ENCODE data around the gene AGAP2.

The AGAP2 gene

GRCh38 chr12:57767305-57767698 is 28.8 kb upstream of the AGAP2 start:
- DNase-seq, result no peak

GRCh38 chr12:57766464-57767304 is 28.1 kb upstream of the AGAP2 start, which contains the start of gene CYP27B1:
CYP27B1 (minus strand) TSS chr12:57767078; CDS start chr12:57767041, 37 bp downstream.
- DNase-seq, result peak; percentile 19

DNA sequence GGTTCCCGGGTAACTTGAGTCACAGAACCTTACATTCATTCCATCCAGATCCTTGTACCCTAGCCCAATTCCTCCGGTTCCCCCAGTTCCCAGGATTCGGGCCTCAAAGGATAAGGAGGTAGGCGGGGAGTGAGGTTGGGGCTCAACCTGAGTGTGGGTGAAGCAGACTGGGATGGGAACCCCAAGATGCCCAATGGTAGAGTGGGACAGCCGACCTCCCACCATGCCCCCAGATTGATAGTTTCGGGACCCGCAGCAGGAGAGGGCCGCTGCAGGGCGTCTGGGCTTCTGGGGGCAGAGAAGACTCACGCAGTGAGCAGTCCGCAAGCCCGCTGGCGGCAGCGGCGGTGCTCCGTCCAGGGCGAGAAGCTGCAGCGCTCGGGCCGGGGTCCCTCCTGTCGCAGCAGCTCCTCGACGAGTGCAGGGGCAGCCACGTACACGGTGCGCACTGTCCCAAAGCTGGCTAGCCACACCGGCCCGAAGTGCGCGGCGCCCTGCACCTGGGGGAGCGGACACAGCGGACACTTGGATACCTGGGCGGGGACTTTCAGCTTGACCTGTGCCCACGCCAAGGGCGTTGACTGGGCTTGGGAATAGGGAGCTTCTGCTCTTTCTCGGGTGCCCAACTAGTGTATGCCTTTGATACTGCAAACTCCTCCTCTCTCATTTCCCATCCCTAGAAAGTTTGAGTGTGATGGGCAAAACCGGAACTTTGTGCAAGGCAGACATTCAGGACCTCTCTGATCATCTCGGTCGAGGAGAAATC is 27.3 kb upstream of the AGAP2 start:
- DNase-seq, result no peak

DNA sequence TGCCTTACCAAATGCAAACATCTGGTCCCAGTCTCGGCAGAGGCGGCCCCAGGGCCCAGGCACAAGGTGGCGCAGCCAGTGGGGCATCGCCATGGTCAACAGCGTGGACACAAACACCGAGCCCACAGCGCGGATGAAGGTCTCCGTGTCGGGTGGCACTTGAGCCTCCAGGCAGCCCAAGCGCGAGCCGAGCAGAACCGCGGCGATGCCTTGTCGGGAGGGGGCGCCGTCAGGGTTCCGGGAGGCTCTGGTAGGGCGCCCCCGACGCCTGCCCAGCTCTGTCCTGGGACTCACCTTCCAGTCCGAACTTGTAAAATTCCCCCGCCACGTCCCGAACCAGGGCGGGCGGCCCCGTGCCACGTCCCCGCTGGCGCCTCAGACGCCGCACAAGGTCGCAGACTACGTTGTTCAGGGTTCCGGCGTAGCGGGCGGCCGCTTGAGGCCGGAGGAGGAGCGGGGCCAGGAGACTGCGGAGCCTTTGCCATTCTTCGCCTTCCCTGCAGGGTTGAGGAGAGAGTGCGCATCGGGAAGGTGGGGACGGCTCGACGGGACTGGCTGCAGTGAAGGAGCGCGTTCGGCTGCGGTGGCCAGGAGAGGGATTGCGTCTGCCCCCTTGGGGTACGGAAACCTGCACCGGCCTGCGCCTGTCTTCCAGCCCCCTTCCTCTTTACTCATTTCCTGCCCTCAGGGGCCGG is 26.6 kb upstream of the AGAP2 start:
- DNase-seq, result no peak

DNA sequence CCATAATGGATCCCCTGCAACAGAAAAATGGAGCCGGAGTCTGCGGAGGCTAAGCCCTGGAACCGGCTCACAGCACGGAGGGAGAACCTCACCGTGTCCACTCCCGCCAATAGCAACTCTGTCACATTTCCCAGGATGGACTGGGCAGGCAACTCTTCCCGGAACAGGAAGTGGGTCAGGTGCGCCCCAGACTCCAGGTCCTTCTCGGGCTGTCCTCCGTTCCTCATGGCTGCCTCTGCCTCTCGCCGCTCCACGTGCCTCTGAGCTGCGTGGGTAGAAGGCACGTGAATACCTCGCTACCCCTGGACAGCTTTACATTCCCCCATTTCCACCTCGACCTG is 26.1 kb upstream of the AGAP2 start:
- no peak for DNase-seq

GRCh38 chr12:57763881-57764661 is 25.5 kb upstream of the AGAP2 start:
- no peak for DNase-seq

DNA sequence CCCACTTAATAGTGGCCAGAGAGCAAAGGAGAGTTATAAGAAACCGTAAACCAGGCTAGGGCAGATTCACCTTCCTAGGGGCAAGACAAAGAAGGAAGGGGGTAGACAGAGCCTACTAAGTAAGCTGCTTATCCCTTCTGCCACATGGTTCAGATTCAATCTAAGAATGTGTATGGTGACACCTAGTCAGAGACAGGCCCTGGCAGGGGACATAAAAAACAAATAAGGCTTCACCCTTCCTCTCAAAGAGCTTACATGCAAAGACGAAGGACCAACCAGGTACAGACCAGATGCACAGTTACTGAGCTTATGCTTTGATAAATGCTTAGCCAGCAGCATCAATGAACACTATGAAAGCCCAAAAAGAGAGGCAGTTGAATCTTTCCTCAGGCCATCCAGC is 23.9 kb upstream of the AGAP2 start:
- DNase-seq, result no peak

GRCh38 chr12:57761391-57761998 is 23.0 kb upstream of the AGAP2 start:
- DNase-seq, result no peak

DNA sequence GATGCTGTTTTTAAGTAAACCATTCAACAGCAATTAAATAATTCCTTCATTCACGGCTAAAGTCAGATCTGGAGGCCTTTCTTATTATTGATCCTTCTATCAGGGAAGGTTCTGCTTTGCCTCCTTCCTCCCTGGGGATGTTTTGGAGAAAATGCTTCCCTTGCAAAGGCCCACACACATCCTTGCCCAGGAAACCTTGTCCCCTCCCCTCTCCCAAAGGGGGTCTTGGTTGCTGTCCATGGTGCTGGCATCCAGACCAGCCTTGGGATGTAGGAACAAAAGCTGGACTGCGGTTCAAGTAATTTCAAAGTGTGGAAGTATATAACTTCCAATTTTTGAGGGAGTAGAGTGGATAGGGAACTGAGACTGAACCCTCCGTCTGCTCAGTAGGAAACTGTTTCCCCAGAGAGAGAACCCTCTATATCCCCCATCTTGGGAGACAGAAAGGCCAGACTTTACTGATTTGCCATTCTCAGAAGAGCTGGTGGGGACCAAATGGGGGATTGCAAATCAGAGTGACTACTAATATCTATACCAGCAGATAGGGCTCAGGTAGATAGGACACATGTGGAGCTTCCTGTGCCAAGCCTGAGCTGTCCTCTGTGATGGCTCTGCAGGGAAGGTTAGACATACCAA is 21.9 kb upstream of the AGAP2 start:
- DNase-seq, result no peak

GRCh38 chr12:57759360-57759980 is 20.9 kb upstream of the AGAP2 start:
- no peak for DNase-seq

GRCh38 chr12:57758552-57759359 is 20.2 kb upstream of the AGAP2 start:
- no peak for DNase-seq

DNA sequence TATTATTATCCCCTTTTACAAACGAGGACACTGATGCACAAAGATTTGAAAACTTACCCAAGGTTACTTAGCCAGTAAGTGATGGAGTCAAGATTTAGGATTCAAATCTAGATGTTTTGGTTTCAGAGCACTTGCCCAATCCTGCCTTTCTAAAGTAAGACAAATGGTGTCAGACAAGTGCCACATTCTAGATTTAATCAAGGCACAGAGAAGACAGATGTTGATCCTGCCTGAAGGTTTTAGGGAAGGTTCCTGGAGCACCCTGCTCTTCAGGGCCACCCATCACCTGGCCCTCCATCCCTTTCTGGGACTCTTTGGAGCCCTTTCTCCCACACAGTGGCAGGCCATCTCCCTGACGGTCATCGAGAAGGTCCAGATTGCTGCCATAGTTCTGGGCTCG is 19.2 kb upstream of the AGAP2 start:
- no peak for DNase-seq

DNA sequence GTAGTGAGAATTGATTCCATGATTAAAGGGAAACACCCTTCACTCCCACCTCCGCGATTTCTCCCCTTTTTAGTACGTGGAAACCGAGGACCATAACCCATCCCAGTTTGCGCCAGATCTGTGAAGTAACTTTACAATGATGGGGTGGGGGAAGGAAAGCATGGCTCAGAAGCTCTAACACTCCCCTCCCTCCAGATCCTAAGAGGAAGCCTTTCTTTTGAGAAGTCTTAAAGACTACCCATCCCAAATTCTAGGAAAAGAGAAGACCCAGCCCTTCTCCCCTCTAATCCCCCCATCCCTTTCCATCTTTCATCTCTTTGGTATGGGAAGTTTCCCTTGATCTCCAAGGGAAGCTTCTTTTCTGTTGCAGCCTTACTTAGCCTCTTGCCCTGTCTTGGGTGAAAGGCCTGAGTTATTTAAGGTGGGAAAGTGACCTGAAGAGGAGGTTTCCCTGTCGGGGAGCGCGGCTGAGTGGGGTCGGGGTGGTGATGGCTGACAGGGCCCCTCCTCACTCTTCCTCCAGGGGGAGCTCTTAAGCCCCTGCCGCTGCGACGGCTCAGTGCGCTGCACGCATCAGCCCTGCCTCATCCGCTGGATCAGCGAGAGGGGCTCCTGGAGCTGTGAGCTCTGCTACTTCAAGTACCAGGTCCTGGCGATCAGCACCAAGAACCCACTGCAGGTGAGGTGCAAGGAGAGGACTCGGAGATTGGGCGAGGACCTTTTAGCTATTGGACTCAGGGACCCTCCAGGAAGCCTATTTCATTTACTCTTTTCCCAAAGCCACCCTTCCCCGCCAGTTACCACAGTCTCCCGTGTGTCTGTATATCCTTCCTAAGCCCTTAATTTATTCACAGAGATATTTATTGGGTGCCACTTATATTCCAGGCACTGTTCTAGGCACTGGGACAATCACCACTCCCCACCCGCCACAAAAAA is 18.1 kb upstream of the AGAP2 start:
- DNase-seq, result peak; percentile 53

GRCh38 chr12:57755454-57756372 is 17.2 kb upstream of the AGAP2 start:
- DNase-seq, result peak; percentile 53

DNA sequence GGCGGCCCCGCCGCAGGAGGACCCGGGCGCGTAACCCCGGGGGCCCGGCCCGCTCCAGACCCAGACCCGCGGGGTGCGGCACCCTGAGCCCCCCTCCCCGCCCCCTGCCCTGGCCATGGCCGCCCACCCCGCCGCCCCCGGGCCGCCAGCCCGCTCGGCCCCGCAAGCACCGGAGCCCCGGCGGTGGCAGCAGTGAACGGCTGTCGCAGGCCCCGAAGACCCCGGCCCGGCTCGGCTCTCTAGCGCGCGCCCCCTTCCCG is 16.6 kb upstream of the AGAP2 start:
- DNase-seq, result no peak

DNA sequence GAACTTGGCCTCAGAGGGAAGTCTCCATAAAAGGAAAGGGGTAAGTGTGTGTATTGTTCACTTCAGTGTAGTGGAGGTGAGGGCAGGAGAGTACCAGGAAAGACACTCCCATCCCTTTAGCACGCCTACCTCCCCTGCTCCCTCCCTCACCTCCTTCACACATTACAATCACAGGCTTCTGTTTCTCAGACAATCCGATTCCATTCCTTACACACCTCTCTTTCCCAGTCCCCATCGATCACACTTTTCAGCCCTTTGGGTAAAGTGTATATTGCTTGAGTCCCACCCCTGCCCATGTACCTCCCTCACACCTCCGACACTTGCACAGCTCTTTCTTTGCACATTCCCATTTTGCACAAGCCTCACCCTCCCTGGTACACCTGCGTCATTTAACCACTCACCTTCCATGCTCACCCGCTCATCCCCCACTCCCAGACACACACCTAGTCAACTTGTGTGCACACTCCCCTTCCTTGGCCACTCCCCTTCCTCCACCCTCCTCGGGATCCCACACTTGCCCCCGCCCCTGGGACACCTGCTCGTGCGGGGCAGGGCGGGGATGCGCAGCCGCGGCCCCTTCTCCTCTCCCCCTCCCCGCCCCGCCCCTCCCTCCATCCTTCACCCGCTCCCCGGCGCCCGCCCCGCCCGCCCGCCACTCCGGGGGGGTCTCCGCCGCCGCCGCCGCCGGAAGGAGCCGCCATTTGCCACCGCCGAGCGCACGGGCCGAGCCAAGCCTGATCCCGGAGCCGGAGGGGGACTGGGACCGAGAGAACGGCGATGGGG is 16.1 kb upstream of the AGAP2 start, which contains the start of gene MARCHF9:
Gene MARCHF9, plus strand, starts transcription at position 693 of the 783 bp plus-strand sequence. CDS start 426 bp downstream, outside the sequence.
- no peak for DNase-seq

DNA sequence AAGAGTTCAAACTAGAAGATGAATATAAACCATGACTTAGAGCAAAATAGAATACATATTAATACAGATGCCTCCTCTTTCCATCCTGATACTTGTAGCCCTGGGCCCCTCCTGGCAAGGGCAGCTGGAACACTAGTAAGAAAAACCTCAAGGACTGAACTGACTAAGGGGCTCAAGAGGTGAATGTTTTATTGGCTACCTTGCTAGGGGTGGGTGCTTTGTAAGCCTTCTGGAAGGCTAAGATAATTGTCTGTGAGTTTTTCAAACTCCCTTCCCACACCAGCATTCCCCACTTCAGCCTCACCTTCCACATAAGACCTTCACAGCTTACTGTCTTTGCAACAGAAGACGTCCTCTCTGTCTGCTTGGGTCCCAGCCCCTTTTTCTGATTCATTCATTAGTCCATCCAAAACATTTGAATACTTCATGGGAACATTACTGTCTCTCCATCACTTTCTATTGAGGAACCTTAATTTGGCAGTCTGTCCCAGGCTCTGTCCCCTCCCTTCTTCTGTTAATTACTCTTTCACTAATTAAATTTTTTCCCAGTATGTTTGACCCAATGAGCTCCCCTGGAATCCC is 15.3 kb upstream of the AGAP2 start:
- no peak for DNase-seq
